GM21825 (cell line): Measurements from ENCODE around the gene AGAP1.

Source experiments
- ATAC-seq: cut with Tn5 transposase; IDR thresholded peaks from one replicate; pipeline ENCODE4 v1.9.1; 2021; ENCODE audit warnings: mild to moderate bottlenecking, moderate library complexity; ENCODE audit not compliant: unreplicated experiment

Gene AGAP1

DNA sequence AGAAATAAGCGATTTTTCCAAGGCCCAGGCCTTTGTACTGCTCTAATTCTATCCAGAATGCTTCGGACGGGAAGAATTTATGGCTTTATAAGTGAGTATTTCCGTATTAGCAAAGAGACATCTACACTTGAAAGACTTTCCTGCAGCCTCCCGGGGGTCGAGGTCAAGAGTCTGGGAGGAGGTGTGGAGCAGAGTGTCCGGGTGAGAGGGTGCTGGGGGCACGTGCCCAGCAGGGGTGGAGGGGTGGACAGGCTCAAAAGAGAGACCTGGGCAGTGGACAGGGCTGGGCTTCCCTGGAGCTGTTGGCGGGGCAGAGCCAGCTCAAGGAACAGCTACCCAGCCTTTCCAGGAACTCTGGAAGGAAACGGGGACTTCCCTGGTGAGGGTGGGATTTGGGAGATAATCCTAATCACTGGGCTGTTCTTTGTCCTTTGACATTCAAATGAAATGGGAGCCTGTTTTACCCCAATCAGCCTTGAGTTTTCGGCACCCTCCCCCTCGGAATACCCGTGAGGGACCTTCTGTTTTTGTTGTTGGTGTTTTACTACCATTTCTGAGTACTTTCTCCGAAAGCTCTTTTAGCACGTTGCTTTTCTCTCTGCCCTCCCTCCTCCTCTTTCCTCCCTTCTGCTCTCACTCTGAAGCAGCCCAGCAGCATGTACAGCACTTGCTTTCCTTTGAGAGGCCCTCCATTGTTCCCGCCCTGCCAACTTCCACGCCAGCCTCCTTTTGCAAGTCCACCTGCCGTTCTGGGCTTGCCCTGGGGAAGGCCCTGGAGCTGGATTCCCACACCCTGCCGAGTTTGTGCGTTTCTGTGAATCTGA is 164.7 kb downstream of the AGAP1 start:
- ATAC-seq, result no peak

GRCh38 chr2:235659767-235660322 is 166.0 kb downstream of the AGAP1 start:
- no peak for ATAC-seq

DNA sequence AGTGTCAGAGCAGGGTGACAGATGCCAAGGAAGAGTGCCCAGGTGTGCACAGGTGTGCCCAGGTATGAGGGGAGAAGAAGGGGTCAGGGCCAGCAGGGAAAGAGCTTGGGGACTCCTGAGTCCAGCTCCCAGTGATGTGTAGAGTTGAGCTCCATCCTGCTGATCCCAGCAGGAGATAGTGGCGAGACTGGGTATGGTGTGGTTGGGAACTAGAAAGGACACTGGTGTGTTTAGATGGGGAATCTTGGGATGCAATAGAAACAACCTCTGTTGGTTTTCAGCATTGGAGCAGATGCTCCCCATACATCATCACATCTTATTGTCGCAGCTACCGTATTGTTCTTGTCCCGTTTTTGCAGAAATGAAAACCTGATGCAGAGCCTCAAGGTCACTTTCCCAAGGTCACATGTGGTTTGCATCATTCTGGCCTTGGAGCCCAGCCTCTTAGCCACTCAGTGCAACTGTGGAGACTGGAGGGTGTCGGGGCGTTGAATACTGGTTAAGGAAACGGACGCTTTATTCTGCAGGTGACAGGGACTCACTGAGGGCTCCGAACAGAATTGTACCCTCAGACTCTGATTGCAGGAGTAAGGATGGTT is 166.7 kb downstream of the AGAP1 start:
- ATAC-seq, result no peak

DNA sequence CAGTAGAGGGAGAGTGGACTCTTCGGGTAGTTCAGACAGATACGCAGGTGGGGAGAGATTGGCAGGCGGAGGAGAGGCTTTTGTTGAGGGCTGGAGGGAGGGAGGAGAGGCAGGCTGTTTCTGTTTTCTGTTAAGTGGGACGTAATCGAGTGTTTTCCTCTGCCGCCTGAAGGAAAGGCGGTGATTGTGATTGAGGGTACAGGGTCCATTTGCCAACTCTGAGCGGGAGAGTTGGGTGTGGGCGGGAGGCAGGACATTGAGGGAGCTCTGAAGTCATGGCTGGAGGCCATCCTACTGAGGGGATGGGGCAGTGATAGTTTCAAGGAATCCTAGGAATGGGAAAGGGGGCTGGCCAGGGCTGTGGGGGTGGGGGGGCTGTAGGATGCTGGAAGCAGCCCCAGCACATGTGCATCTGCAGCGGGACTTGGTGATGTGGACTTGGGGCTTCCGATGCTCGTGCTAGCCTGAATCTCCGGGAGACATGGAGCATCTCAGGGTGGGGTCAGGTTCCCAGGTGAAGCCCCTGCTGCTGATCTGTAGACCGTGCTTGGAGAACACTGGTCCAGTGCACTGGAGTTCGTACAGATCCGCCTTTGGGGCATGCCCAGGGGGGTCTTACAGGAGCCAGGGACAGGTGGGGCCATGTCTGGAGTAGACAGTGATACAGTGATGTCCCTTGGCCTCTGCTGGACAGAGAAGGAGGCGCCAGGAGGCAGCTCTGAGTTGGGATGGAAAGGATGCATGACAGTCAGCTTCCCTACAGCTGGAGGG is 167.5 kb downstream of the AGAP1 start:
- no peak for ATAC-seq

DNA sequence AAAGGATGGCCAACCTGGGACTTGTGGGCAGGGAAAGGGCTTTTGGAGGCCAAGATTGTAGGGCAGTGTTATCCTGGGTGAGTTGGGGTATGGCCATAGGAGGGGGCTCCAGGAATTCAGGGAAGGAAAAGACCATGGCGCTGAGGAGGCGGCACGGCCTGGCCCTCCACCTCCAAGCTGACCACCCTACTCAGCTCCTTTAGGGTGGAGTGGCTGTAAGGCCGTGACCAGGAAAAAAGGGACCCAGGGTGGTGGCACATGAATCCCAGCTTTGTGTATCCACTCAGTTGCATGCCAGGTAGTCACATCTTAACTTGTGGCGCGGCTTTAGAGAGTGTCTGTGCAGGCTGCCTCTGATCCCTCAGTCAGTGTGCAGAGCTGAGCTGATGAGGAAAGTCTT is 168.1 kb downstream of the AGAP1 start:
- ATAC-seq, result no peak

GRCh38 chr2:235663875-235664274 is 170.0 kb downstream of the AGAP1 start:
- no peak for ATAC-seq

- no peak for ATAC-seq
Measured at GRCh38 chr2:235665661-235666212, 171.9 kb downstream of the AGAP1 start.

DNA sequence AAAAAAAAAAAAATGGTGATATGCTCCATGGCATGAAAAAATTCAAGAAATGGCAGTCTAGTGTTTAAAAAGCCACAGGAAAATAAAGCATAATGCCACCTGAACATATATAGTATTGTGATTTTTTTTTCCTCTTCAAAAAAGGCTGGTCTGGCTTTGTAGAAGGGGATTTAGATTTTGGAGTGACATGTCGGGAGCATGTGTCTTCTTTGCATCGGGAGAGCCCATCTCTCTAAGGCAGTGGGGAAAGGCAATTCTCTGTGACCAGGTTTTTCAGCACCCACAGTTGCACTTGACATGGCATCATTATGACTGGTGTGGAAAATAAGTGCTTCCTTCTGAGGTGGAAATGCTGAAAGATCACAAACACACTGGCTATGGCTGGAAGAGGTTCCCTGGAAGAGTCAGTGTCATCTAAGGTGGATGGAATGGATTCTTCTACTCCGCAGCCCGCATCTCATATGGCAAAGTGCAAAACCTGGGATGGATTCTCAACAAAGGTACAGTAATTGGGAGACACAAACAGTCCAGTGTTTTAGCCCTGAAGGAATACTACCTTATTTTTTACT is 172.5 kb downstream of the AGAP1 start:
- ATAC-seq, result no peak

DNA sequence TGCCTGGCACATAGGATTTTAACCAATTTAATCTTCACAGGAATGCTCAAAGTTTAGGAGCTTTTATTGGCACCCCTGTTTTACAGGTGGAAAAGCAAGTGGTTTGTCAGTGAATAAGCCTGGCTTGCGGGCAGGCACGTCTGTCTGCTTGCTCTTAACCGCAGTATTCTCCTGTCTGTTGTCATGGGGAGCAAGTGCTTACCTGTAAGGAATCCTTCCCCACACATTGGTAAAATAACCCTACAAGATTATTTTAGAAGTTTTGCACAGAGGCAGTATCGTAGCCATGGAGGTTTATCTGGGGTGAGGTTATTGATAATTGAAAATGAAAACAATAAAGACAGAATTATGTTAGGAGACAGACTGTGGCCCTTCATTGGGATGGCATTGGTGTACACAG is 174.9 kb downstream of the AGAP1 start:
- ATAC-seq, result no peak

DNA sequence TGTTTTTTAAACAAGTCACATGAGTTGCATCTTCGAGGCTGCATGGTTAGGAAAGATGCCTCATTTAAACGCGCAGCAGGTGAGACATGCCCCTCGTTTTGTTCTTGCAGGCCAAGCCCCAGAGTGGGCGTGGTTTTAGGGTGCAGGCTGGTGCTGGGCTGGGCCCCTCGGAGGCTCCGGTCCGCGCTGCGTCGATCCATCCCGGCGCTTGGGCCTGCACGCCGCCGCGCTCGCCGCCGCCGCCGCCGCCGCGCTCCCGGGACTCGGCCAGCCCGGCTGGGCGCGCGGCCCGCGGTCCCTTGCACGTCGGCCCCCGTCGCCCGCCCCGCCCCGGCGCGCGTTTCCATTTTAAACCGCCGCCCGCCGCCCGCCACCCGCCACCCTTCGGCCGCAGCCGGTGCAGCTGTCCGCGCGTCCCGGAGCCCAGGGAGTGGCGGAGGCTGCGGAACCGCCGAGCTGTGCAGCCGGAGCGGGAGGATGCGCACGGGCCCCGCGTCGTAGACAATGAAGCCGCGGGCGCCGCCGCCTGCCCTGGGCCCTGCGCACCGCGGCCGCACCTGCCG is 175.5 kb downstream of the AGAP1 start:
- no peak for ATAC-seq

DNA sequence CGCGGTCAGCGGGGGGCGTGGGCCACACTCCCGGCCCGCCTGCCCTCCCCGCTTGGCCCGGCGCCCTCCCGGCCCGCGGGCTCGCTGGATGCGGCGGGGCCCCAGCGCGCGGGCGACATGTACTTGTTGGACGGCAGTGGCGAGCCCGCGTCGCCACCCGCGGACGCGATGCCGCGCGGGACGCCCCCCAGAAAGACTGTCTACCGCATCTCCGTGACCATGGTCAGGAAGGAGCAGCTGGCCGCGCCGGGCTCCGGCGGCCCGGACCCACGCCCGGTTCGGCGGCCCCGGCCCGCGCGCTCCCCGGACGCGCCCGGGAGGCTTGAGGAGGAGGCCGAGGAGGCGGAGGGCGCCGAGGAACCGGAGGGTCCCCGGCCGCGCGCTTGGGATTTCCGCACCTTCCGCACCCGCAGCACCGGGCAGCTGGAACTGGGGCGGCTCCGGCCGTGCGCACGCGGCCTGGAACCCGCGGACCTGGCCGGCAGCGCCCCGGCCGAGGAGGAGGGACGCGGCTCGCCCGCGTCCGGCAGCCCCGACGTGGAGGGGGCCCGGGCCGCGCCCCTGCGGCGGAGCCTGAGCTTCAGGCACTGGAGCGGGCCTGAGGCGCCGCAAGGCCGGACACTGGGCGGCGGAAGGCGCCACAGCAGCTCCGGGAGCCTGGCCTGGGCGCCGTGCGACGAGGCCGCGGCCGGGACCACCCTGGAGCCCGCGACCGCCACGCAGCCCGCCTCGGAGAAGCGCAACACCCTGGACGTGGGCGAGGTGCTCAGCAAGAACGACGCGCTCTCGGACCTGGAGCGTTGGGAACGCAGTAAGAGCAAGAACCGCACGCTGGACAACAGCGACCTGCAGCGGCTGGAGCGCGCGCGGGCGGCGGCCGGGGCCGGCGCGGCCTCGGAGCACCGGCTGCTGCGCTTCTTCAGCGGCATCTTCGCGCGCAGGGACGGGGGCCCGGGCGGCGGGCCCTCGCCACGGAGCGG is 176.4 kb downstream of the AGAP1 start:
- ATAC-seq, result no peak

- ATAC-seq, result no peak
Measured at GRCh38 chr2:235670974-235671787, 177.3 kb downstream of the AGAP1 start.

- no peak for ATAC-seq
Measured at GRCh38 chr2:235672720-235673119, 178.9 kb downstream of the AGAP1 start.

DNA sequence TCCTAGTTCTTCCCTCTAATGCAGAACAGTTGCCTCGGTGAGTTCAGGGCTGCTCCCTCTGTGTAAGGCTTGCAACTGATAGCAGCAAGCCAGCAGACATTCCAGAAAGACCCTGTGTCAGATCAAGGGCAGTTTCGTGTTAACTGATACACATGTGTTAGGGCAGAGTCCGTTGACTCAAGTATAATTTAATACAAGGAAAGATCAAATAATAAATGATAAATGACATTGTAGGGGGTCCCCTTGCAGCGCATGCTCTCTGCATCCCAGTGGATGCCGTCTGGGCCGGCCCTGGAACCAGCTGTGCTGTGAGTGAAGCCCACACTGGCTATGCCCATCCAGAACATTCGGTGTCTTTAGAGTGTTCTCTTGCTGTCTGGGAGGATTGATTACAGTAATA is 180.3 kb downstream of the AGAP1 start:
- no peak for ATAC-seq

- ATAC-seq, result no peak
Measured at GRCh38 chr2:235674812-235675211, 181.0 kb downstream of the AGAP1 start.

GRCh38 chr2:235675678-235676535 is 182.1 kb downstream of the AGAP1 start:
- ATAC-seq, result no peak

- ATAC-seq, result no peak
Measured at GRCh38 chr2:235676536-235676799, 182.6 kb downstream of the AGAP1 start.

DNA sequence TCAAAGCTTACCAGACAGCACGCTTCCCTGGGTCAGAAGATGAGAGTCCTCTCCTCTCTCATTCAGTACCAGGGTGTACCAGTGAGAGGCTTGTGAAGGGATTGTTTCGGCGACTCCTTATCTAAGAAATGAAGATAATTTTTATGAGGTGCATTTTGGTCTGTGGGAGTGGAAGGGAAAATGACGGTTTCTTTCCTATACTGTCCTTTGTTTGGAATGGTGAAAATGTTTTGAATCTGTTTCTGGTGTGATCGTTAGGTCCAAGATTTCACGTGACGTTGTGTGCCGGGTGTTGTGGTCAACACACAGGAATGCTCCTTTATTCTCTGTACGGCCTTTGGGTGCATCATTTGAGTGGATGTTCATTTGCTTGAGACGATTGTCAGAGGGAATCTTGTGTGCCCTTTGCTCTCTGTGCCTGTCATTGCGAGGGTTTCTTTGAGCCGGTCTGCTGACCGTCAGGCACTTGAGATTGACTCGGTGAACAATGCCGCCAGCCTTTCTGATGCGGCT is 183.5 kb downstream of the AGAP1 start:
- ATAC-seq, result no peak
